Neuronal stem cell (in vitro differentiated cells): Measurements from ENCODE around the gene SGCA.

ENCODE experiments used
- DNase-seq: peaks from one replicate; pipeline ENCODE4 v3.0.0-alpha.2; 2013; ENCODE audit warnings: low spot score
- H2AFZ ChIP-seq: one replicate; pipeline ENCODE4 v1.6.1; 2013; ENCODE audit warnings: mild to moderate bottlenecking, low read length, inconsistent platforms
- H2AK5ac ChIP-seq: 2 replicates; pipeline ENCODE4 v1.6.1; 2013; ENCODE audit warnings: low read depth, mild to moderate bottlenecking, inconsistent platforms, low read length, moderate library complexity, mixed read lengths
- H2BK120ac ChIP-seq: 2 replicates; pipeline ENCODE4 v1.6.1; 2013; ENCODE audit warnings: low read depth, mild to moderate bottlenecking, inconsistent platforms, low read length, moderate library complexity, mixed read lengths
- H2BK12ac ChIP-seq: one replicate; pipeline ENCODE4 v1.6.1; 2013; ENCODE audit warnings: low read length, inconsistent platforms
- H2BK15ac ChIP-seq: 2 replicates; pipeline ENCODE4 v1.6.1; 2013; ENCODE audit warnings: mild to moderate bottlenecking, low read length, inconsistent platforms, mixed read lengths
- H2BK5ac ChIP-seq: one replicate; pipeline ENCODE4 v1.6.1; 2013; ENCODE audit warnings: inconsistent platforms, mild to moderate bottlenecking, low read length, moderate library complexity
- H3K14ac ChIP-seq: one replicate; pipeline ENCODE4 v1.6.1; 2013; ENCODE audit warnings: low read length, inconsistent platforms
- H3K18ac ChIP-seq: 2 replicates; pipeline ENCODE4 v1.6.1; 2013; ENCODE audit warnings: low read length, inconsistent platforms
- H3K23ac ChIP-seq: 2 replicates; pipeline ENCODE4 v1.6.1; 2013; ENCODE audit warnings: low read depth, mild to moderate bottlenecking, mixed read lengths, low read length, inconsistent platforms; ENCODE audit not compliant: poor library complexity
- H3K27ac ChIP-seq: replicated peaks from 3 replicates; pipeline ENCODE4 v1.5.1; 2013; ENCODE audit warnings: low read length, inconsistent platforms
- H3K27me3 ChIP-seq, 3 experiments: 2 replicates each; pipeline ENCODE4 v1.6.1; 2013; ENCODE audit warnings: low read length in 3 of 3, mild to moderate bottlenecking in 2 of 3, inconsistent platforms in 1 of 3, low read depth in 1 of 3, mixed read lengths in 1 of 3, moderate library complexity in 1 of 3; ENCODE audit not compliant: control insufficient read depth in 3 of 3, insufficient read depth in 3 of 3
- H3K36me3 ChIP-seq, 2 donors: replicated peaks in 1 of 2; 2 replicates each; pipeline ENCODE4 v1.6.1; 2013; ENCODE audit warnings: low read length in 2 of 2; ENCODE audit not compliant: control insufficient read depth in 2 of 2, insufficient read depth in 2 of 2
- H3K4ac ChIP-seq: 2 replicates; pipeline ENCODE4 v1.6.1; 2013; ENCODE audit warnings: inconsistent platforms, mild to moderate bottlenecking, low read length, moderate library complexity
- H3K4me1 ChIP-seq, 2 donors: 1 replicate in 1 of 2; 2 replicates in 1 of 2; pipeline ENCODE4 v1.6.1; 2013; ENCODE audit warnings: low read length in 2 of 2, low read depth in 1 of 2; ENCODE audit not compliant: control insufficient read depth in 2 of 2, insufficient read depth in 1 of 2
- H3K4me2 ChIP-seq: one replicate; pipeline ENCODE4 v1.6.1; 2013; ENCODE audit warnings: mild to moderate bottlenecking, low read length, inconsistent platforms; ENCODE audit not compliant: insufficient read depth, poor library complexity, severe bottlenecking
- H3K4me3 ChIP-seq, 2 donors: 2 replicates each; pipeline ENCODE4 v1.5.1; 2013; ENCODE audit warnings: low read length in 2 of 2, mild to moderate bottlenecking in 2 of 2, inconsistent platforms in 1 of 2, moderate library complexity in 1 of 2
- H3K79me1 ChIP-seq: one replicate; pipeline ENCODE4 v1.6.1; 2013; ENCODE audit warnings: low read depth, mild to moderate bottlenecking, inconsistent platforms, low read length, moderate library complexity
- H3K9ac ChIP-seq: one replicate; pipeline ENCODE4 v1.6.1; 2013; ENCODE audit warnings: mild to moderate bottlenecking, low read depth, low read length, inconsistent platforms; ENCODE audit not compliant: poor library complexity
- H3K9me3 ChIP-seq, 2 donors: replicated peaks in 1 of 2; 2 replicates each; pipeline versions ENCODE3 to v1.6.1; 2013; ENCODE audit warnings: low read length in 2 of 2, mild to moderate bottlenecking in 2 of 2, inconsistent platforms in 1 of 2, low read depth in 1 of 2, mixed read lengths in 1 of 2, moderate library complexity in 1 of 2; ENCODE audit not compliant: control insufficient read depth in 2 of 2, insufficient read depth in 1 of 2
- H4K8ac ChIP-seq: one replicate; pipeline ENCODE4 v1.6.1; 2013; ENCODE audit warnings: low read depth, mild to moderate bottlenecking, inconsistent platforms, low read length, moderate library complexity
- H4K91ac ChIP-seq: one replicate; pipeline ENCODE4 v1.6.1; 2013; ENCODE audit warnings: low read length, low read depth, mild to moderate bottlenecking, inconsistent platforms; ENCODE audit not compliant: poor library complexity
- WGBS, 2 donors: extraction: QIAGEN DNeasy Blood & Tissue Kit; methylation state at CpG; one replicate each; pipeline ENCODE4 v1.1.7; 2013; ENCODE audit warnings: missing lambda C conversion rate in 2 of 2, mixed read lengths in 1 of 2; ENCODE audit not compliant: insufficient read length in 2 of 2, insufficient replicate concordance in 1 of 2; ENCODE audit errors: extremely low coverage in 2 of 2; 5-methylcytosine and 5-hydroxymethylcytosine counted together

Gene SGCA

DNA sequence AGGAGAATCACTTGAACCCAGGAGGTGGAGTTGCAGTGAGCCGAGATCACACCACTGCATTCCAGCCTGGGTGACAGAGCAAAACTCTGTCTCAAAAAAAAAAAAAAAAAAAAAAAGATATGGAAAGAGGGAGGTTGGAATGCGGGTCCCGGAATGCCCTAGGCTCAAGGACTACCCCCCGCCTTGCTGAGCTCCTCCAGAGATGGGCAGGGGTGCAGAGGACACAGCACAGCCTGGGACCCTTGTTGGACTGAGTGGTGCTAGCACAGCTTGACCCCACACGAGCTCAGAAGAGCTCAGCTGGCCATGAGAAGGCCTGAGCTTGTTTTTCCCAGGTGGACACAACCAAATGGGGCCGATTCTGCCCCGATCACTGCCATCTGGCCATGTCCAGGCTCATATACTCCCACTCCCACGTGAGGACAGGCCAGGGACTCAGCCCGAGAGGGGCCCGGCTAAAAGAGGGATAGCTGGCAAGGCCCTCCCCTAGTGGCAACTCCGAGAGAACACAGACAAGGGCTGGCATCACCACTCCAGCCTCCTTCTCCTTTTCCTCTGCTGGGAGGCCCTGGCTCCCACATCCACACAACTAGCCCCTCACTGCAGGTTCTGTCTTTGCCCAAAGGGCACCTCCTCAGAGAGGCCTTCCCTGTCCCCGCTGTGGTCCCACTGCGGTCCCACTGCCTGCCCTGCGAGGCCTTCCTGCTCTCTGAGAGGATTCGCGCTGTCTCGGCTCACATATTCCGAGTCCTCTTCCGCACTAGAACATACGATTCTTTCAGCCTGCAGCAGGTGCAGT, 11.0 kb downstream of the SGCA start:
- DNase-seq = no peak
- H2BK12ac ChIP-seq = peak overlapping the region; percentile 100
- H3K27me3 ChIP-seq = peaks cover 0 to 7% (median 0%) of the 10 kb centered on the region in 3 experiments
- no peak overlapping the region for H3K4me2 ChIP-seq
- peak overlapping the region; percentile 16 for H3K9ac ChIP-seq
- no peak overlapping the region for H2AFZ ChIP-seq
- H3K23ac ChIP-seq = peak overlapping the region; percentile 62
- no CpG with 5 or more reads among the region's 20 CpGs for WGBS, 2 donors
- H2BK120ac ChIP-seq = peak overlapping the region; percentile 29
- peak overlapping the region; percentile 38 for H3K4ac ChIP-seq
- H4K91ac ChIP-seq = peak overlapping the region; percentile 98
- no peak overlapping the region for H3K4me3 ChIP-seq
- no peaks in the 10 kb centered on the region for H3K9me3 ChIP-seq
- H4K8ac ChIP-seq = peak overlapping the region; percentile 52
- H3K18ac ChIP-seq = peak overlapping the region; percentile 95
- peak overlapping the region; percentile 68 for H2AK5ac ChIP-seq
- peak overlapping the region; percentile 83 for H2BK5ac ChIP-seq
- H3K36me3 ChIP-seq = no peaks in the 10 kb centered on the region
- H3K79me1 ChIP-seq = peaks cover 4% of the 10 kb centered on the region
- H3K27ac ChIP-seq = no peak overlapping the region
- H2BK15ac ChIP-seq = peak overlapping the region; percentile 100
- H3K14ac ChIP-seq = peak overlapping the region; percentile 84
- peaks cover 25 to 34% of the 10 kb centered on the region in 2 donors for H3K4me1 ChIP-seq

DNA sequence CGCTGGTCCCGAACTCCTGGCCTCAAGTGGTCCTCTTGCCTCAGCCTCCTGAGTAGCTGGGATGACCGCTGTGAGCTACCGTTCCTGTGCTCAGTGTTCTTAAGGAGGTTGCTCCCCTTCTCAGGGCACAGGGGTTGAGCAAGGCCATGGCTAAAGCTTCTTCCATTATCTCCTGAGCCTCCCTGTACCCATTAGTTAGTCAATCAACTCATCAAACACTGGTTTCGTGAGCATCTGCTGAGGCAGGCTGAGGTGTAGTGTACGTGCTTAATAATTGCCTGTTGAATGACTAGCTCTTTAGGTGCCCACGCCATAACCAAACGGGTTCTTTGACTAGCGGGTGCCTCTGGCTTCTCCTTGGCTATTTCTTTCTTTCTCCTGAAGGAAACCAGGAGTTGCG, 11.7 kb downstream of the SGCA start:
- peaks cover 26 to 34% of the 10 kb centered on the region in 2 donors for H3K4me1 ChIP-seq

DNA sequence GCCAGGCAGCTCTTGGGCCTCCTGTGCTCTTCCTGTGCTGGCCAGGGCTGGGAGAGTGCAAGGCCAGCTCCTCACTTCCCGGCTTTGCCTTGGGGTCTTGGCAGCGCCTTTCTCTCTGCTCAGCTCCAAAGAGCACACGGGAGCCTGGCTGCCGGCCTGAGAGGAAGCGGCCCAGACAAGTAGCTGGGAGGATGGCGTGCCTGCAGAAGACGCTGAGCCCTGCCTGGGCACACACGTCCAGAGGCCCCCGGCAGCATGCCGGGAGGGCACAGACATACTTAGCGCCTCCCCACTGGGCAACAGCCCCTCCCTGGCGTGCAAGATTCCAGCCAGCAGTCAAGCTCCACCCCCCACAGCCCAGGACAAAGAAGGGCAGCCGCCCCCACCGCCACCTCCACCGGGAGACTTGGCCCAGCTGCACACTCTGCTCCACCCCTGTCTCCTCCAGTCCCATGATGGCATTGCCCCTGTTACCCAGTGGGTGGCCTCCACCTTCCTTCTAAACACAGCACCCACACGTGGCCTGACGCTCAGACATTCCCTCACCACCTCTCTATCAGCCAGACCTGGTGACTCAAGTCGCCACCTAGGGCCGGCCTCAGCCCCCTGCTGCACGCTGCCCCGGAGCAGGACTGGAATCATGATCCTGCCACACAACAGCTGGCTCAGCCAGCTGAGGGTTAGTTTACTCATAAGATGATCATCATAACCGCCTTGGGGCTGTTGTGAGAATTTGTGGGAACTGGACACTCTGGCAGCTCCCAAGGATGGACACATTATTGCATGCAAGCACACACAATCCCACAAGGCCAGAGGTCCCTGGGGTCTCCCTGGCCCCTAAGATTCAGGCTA, 12.4 kb downstream of the SGCA start:
- Histone ChIP-seq H3K4me2 (peak overlapping the region; percentile 19), H2BK5ac (peak overlapping the region; percentile 83), H3K4me3 (peak overlapping the region in 1 of 2 donors; percentile 32), H3K9me3 (no peaks in the 10 kb centered on the region), H3K23ac (peak overlapping the region; percentile 83), H3K9ac (peak overlapping the region; percentile 82), H2AK5ac (peak overlapping the region; percentile 71), H4K8ac (peak overlapping the region; percentile 52), H3K79me1 (peaks cover 4% of the 10 kb centered on the region), H2BK120ac (peak overlapping the region; percentile 62), H3K4me1 (peaks cover 25 to 35% of the 10 kb centered on the region in 2 donors), H3K36me3 (no peaks in the 10 kb centered on the region), H2BK12ac (peak overlapping the region; percentile 65), H2BK15ac (peak overlapping the region; percentile 100), H3K27me3 (peaks cover 0 to 7% (median 0%) of the 10 kb centered on the region in 3 experiments), H2AFZ (peak overlapping the region; percentile 91), H3K14ac (peak overlapping the region; percentile 75), H3K27ac (peak overlapping the region; percentile 40), H3K18ac (peak overlapping the region; percentile 99), H4K91ac (peak overlapping the region; percentile 90), H3K4ac (peak overlapping the region; percentile 91)
- no peak for DNase-seq
- WGBS, 2 donors = no CpG with 5 or more reads among the region's 22 CpGs

More for the DNA sequence above, 11.7 kb downstream of the SGCA start:
- Histone ChIP-seq H3K18ac (peak overlapping the region; percentile 99), H2AFZ (peak overlapping the region; percentile 91), H3K79me1 (peaks cover 4% of the 10 kb centered on the region), H3K4ac (no peak overlapping the region), H3K36me3 (no peaks in the 10 kb centered on the region), H3K9ac (peak overlapping the region; percentile 82), H3K27me3 (peaks cover 0 to 7% (median 0%) of the 10 kb centered on the region in 3 experiments), H2BK12ac (peak overlapping the region; percentile 100), H3K23ac (peak overlapping the region; percentile 62), H3K4me2 (no peak overlapping the region), H3K9me3 (no peaks in the 10 kb centered on the region), H3K4me3 (no peak overlapping the region), H2BK15ac (peak overlapping the region; percentile 100), H3K14ac (peak overlapping the region; percentile 84), H3K27ac (no peak overlapping the region), H2BK120ac (peak overlapping the region; percentile 29), H2BK5ac (peak overlapping the region; percentile 83), H4K91ac (peak overlapping the region; percentile 98), H2AK5ac (peak overlapping the region; percentile 71), H4K8ac (peak overlapping the region; percentile 52)
- WGBS, 2 donors = no CpG with 5 or more reads among the region's 10 CpGs
- no peak for DNase-seq
